Mesothelial cell of epicardium (in vitro differentiated cells): ENCODE measurements around the gene SLC28A1. TPM values are rescaled to one million over a fixed set of nuclear protein-coding genes. Genes with fewer than 3 reads are reported as not detected.

ENCODE experiments used
- DNase-seq, 2 experiments: peaks; one replicate each; pipeline ENCODE4 v3.0.0; 2021; ENCODE audit warnings: low spot score in 2 of 2; ENCODE audit not compliant: unreplicated experiment in 2 of 2
- H3K27ac Mint-ChIP-seq: 2 replicates; pipeline ENCODE4 v1.8.0; 2021; ENCODE audit warnings: mixed read lengths
- H3K27me3 Mint-ChIP-seq: 2 replicates; pipeline ENCODE4 v1.8.0; 2021; ENCODE audit warnings: low read depth, mixed read lengths
- H3K36me3 Mint-ChIP-seq: 2 replicates; pipeline ENCODE4 v1.8.0; 2021; ENCODE audit warnings: mixed read lengths
- H3K4me1 Mint-ChIP-seq: 2 replicates; pipeline ENCODE4 v1.8.0; 2021; ENCODE audit warnings: mixed read lengths
- H3K4me3 Mint-ChIP-seq: 2 replicates; pipeline ENCODE4 v1.8.0; 2021; ENCODE audit warnings: mild to moderate bottlenecking, moderate library complexity, mixed read lengths
- H3K9me3 Mint-ChIP-seq: 2 replicates; pipeline ENCODE4 v1.8.0; 2021; ENCODE audit warnings: mixed read lengths
- CTCF ChIP-seq: fragments of 200-600 bp; sonication (generic); IDR thresholded peaks from one replicate; pipeline ENCODE4 v1.5.0; 2021; ENCODE audit warnings: antibody characterized with exemption; ENCODE audit not compliant: unreplicated experiment
- total RNA-seq: library from RNA; stranded (reverse); gene quantifications from 3 replicates; pipeline ENCODE4 v1.2.1, GENCODE V29; 2021

The SLC28A1 gene
- total RNA-seq, 1 donor from 2014 or later, result 0.20 TPM

- Mint-ChIP-seq H3K27ac (peak overlapping the region; percentile 47), H3K27me3 (no peaks in the 10 kb centered on the region), H3K4me1 (peaks cover 11% of the 10 kb centered on the region), H3K36me3 (no peaks in the 10 kb centered on the region), H3K9me3 (peaks cover 5% of the 10 kb centered on the region), H3K4me3 (no peak overlapping the region)
- DNase-seq, result no peak
- TF ChIP-seq CTCF, result no peak
These were observed 69.3 kb downstream of the SLC28A1 start for GRCh38 chr15:84953726-84954125.

- DNase-seq, result peak in 1 of 2 experiments; percentile 74
- peak overlapping the region; percentile 22 for H3K4me3 Mint-ChIP-seq
- peaks cover 19% of the 10 kb centered on the region for H3K4me1 Mint-ChIP-seq
- H3K27me3 Mint-ChIP-seq, result no peaks in the 10 kb centered on the region
- H3K36me3 Mint-ChIP-seq, result no peaks in the 10 kb centered on the region
- peak; percentile 61 for TF ChIP-seq CTCF
- H3K9me3 Mint-ChIP-seq, result peaks cover 7% of the 10 kb centered on the region
- no peak overlapping the region for H3K27ac Mint-ChIP-seq
These were observed 70.8 kb downstream of the SLC28A1 start for GRCh38 chr15:84955089-84955848.

DNA sequence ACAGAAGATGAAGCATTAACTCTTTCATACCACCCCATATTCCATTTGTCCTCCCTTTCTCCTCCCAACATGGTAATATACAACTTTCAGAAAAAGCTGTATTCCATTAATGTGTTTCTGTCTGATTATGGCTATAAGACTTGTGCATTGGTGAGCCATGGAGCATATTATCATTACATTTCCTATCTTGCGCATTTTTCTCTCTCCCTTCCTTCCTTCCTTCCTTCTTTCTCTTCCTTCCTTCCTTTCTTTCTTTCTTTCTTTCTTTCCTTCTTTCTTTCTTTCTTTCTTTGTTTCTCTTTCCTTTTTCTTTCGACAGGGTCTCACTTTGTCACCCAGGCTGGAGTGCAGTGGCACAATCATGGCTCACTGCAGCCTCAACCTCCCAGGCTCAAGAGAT lies 71.7 kb downstream of the SLC28A1 start:
- no peak overlapping the region for H3K4me3 Mint-ChIP-seq
- H3K27me3 Mint-ChIP-seq, result no peaks in the 10 kb centered on the region
- peaks cover 7% of the 10 kb centered on the region for H3K9me3 Mint-ChIP-seq
- DNase-seq, result no peak
- peaks cover 26% of the 10 kb centered on the region for H3K4me1 Mint-ChIP-seq
- TF ChIP-seq CTCF, result no peak
- H3K36me3 Mint-ChIP-seq, result no peaks in the 10 kb centered on the region
- no peak overlapping the region for H3K27ac Mint-ChIP-seq

- H3K27me3 Mint-ChIP-seq, result no peaks in the 10 kb centered on the region
- no peak for DNase-seq
- H3K27ac Mint-ChIP-seq, result peak overlapping the region; percentile 57
These were observed 76.1 kb downstream of the SLC28A1 start for GRCh38 chr15:84960391-84961113.

GRCh38 chr15:84961114-84961452 lies 76.6 kb downstream of the SLC28A1 start:
- H3K27me3 Mint-ChIP-seq, result no peaks in the 10 kb centered on the region
- peaks cover 4% of the 10 kb centered on the region for H3K36me3 Mint-ChIP-seq
- peaks cover 26% of the 10 kb centered on the region for H3K4me1 Mint-ChIP-seq
- DNase-seq, result no peak
- H3K4me3 Mint-ChIP-seq, result no peak overlapping the region
- peak overlapping the region; percentile 57 for H3K27ac Mint-ChIP-seq
- peaks cover 12% of the 10 kb centered on the region for H3K9me3 Mint-ChIP-seq
- TF ChIP-seq CTCF, result no peak

More at GRCh38 chr15:84960391-84961113, 76.1 kb downstream of the SLC28A1 start:
- Mint-ChIP-seq H3K9me3 (peaks cover 12% of the 10 kb centered on the region), H3K4me1 (peaks cover 30% of the 10 kb centered on the region), H3K36me3 (peaks cover 4% of the 10 kb centered on the region), H3K4me3 (no peak overlapping the region)
- TF ChIP-seq CTCF, result no peak
